A549 (cell line): ENCODE data around the gene B3GALT2. TPM values are rescaled to one million over a fixed set of nuclear protein-coding genes. Genes with fewer than 3 reads are reported as not detected.

ENCODE experiments used
- ATAC-seq, 2 experiments: fragments of 200-7000 bp in 1 of 2; fragments of >200 bp in 1 of 2; cut with Nextera tagmentation in 1 of 2; cut with Tn5 transposase in 1 of 2; 3 replicates each; pipeline versions ENCODE4 v1.8.0 to v1.9.1; 2018 to 2020; ENCODE audit warnings: mild to moderate bottlenecking in 1 of 2, moderate library complexity in 1 of 2
- CTCF ChIA-PET: fragments of 300-600 bp; sonication (Branson Sonifier 250); formaldehyde crosslinking; extraction: SDS; loops from one replicate; lab custom pipeline; 2021; ENCODE audit warnings: antibody characterized with exemption, inconsistent platforms; lab: Yijun Ruan, JAX
- POLR2A ChIA-PET: fragments of 350-600 bp; formaldehyde crosslinking; extraction: SDS; loops from one replicate; lab custom pipeline; 2021; ENCODE audit warnings: antibody characterized with exemption, inconsistent platforms; lab: Yijun Ruan, JAX
- DNase-seq, 2 experiments: peaks; one replicate each; pipeline versions ENCODE4 v3.0.0 to v3.0.0-alpha.2; 2011 to 2016; ENCODE audit warnings: low read depth in 1 of 2, low spot score in 1 of 2
- FAIRE-seq: peaks from 2 replicates; lab custom pipeline; 2011; peaks lifted over from hg19 to GRCh38; lab: Jason Lieb, UNC
- H3K27ac ChIP-seq, 2 experiments: fragments of >200 bp; sonication (Bioruptor Twin); formaldehyde crosslinking; 3 replicates each; pipeline ENCODE4 v1.5.1; 2016 to 2017
- H3K4me1 ChIP-seq: fragments of >200 bp; sonication (Bioruptor Twin); formaldehyde crosslinking; 3 replicates; pipeline ENCODE4 v1.6.1; 2016
- H3K4me2 ChIP-seq: fragments of >200 bp; sonication (Bioruptor Twin); formaldehyde crosslinking; 3 replicates; pipeline ENCODE4 v1.6.1; 2016
- H3K4me3 ChIP-seq: fragments of >200 bp; sonication (Bioruptor Twin); formaldehyde crosslinking; 3 replicates; pipeline ENCODE4 v1.5.1; 2016
- H3K9me3 ChIP-seq: fragments of >200 bp; sonication (Bioruptor Twin); formaldehyde crosslinking; 3 replicates; pipeline ENCODE4 v1.6.1; 2016
- BHLHE40 ChIP-seq: IDR thresholded peaks from 2 replicates; pipeline ENCODE4 v1.6.1; 2012; ENCODE audit warnings: low read depth, low read length, inconsistent platforms
- CEBPB ChIP-seq, 2 experiments: fragments of >200 bp in 1 of 2; sonication (Bioruptor Twin) in 1 of 2; formaldehyde crosslinking in 1 of 2; IDR thresholded peaks; 2 replicates each; pipeline ENCODE4 v1.6.1; 2012 to 2016
- FOSL2 ChIP-seq, 2 experiments: fragments of 450-650 bp in 1 of 2; fragments of >200 bp in 1 of 2; sonication (Bioruptor Twin) in 1 of 2; formaldehyde crosslinking; IDR thresholded peaks; 2 replicates each; pipeline versions ENCODE4 v1.5.0 to v1.6.1; 2016 to 2020; ENCODE audit warnings: mild to moderate bottlenecking in 1 of 2, moderate library complexity in 1 of 2
- HDAC2 ChIP-seq: fragments of 200-600 bp; sonication (generic); IDR thresholded peaks from 2 replicates; pipeline ENCODE4 v1.6.1; 2016
- HEYL ChIP-seq: fragments of 250-450 bp; sonication (Bioruptor Pico); IDR thresholded peaks from 2 replicates; pipeline ENCODE4 v1.8.0; 2021; ENCODE audit warnings: mild to moderate bottlenecking, moderate library complexity
- HOXB5 ChIP-seq: fragments of 250-450 bp; sonication (Bioruptor Pico); IDR thresholded peaks from 2 replicates; pipeline ENCODE4 v1.5.0; 2020; ENCODE audit warnings: mild to moderate bottlenecking, moderate library complexity
- JUN ChIP-seq, 2 experiments: fragments of >200 bp; sonication (Bioruptor Twin); formaldehyde crosslinking; IDR thresholded peaks; 2 replicates in 1 of 2; 3 replicates in 1 of 2; pipeline ENCODE4 v1.6.1; 2016 to 2017
- JUNB ChIP-seq: fragments of >200 bp; sonication (Bioruptor Twin); formaldehyde crosslinking; IDR thresholded peaks from 2 replicates; pipeline ENCODE4 v1.6.1; 2016
- KDM1A ChIP-seq: fragments of 200-600 bp; sonication (generic); IDR thresholded peaks from 2 replicates; pipeline ENCODE4 v1.6.1; 2016; ENCODE audit warnings: low read depth, mild to moderate bottlenecking
- MAZ ChIP-seq: fragments of 150-350 bp; IDR thresholded peaks from 2 replicates; pipeline ENCODE4 v1.6.1; 2014; ENCODE audit warnings: antibody characterized with exemption, low read depth, low read length, borderline replicate concordance
- NPAS2 ChIP-seq: fragments of 250-450 bp; sonication (Bioruptor Pico); IDR thresholded peaks from 2 replicates; pipeline ENCODE4 v1.8.0; 2022; ENCODE audit warnings: mild to moderate bottlenecking, moderate library complexity, borderline replicate concordance
- NR3C1 ChIP-seq: fragments of >200 bp; sonication (Bioruptor Twin); formaldehyde crosslinking; IDR thresholded peaks from 3 replicates; pipeline ENCODE4 v1.6.1; 2017
- TFCP2L1 ChIP-seq: fragments of 250-450 bp; sonication (Bioruptor Pico); IDR thresholded peaks from 2 replicates; pipeline ENCODE4 v1.5.0; 2021; ENCODE audit warnings: mild to moderate bottlenecking
- ZFP36 ChIP-seq: fragments of 450-650 bp; IDR thresholded peaks from 2 replicates; pipeline ENCODE4 v1.6.1; 2014; ENCODE audit warnings: borderline replicate concordance; ENCODE audit not compliant: partially characterized antibody
- WGBS: methylation state at CpG from one replicate; pipeline ENCODE4 v1.1.6; 2017; ENCODE audit errors: missing lambda C conversion rate; 5-methylcytosine and 5-hydroxymethylcytosine counted together
- polyA plus RNA-seq, 4 experiments: library from polyadenylated mRNA; depleted of rRNA in 3 of 4; stranded (reverse); fragments of >200 nt; fragmentation: RNase III in 1 of 4; extraction: RNeasy Plus Mini Kit Qiagen cat#74134 plus additional on column Dnase treatment in 1 of 4; gene quantifications; 2 replicates in 3 of 4; 3 replicates in 1 of 4; pipeline ENCODE4 v1.2.3, GENCODE V29; 2011 to 2017
- TF ChIP-seq, protein P1 (sequence below): fragments of 250-450 bp; sonication (Bioruptor Pico); IDR thresholded peaks from 2 replicates; pipeline ENCODE4 v1.5.0; 2021; ENCODE audit warnings: mild to moderate bottlenecking, moderate library complexity, borderline replicate concordance
- TF ChIP-seq, protein P2 (sequence below): fragments of 450-650 bp; IDR thresholded peaks from 2 replicates; pipeline ENCODE4 v1.6.1; 2014; ENCODE audit warnings: antibody characterized with exemption
- TF ChIP-seq, protein P3 (sequence below): fragments of 150-350 bp; IDR thresholded peaks from 2 replicates; pipeline ENCODE4 v1.6.1; 2014; ENCODE audit warnings: low read depth, mild to moderate bottlenecking, low read length
- TF ChIP-seq, protein P4 (sequence below): fragments of 200-600 bp; sonication (generic); IDR thresholded peaks from 2 replicates; pipeline ENCODE4 v1.6.1; 2016; ENCODE audit warnings: antibody characterized with exemption, mild to moderate bottlenecking, moderate library complexity
- TF ChIP-seq, protein P5 (sequence below): fragments of >200 bp; sonication (Bioruptor Twin); formaldehyde crosslinking; IDR thresholded peaks from 2 replicates; pipeline ENCODE4 v1.6.1; 2016
- TF ChIP-seq, protein P6 (sequence below): IDR thresholded peaks from 2 replicates; pipeline ENCODE4 v1.6.1; 2012; ENCODE audit warnings: low read depth, borderline replicate concordance

The B3GALT2 gene
- polyA plus RNA-seq, 2 of the 4 experiments (the other 2 are of a cell fraction), result not detected

DNA sequence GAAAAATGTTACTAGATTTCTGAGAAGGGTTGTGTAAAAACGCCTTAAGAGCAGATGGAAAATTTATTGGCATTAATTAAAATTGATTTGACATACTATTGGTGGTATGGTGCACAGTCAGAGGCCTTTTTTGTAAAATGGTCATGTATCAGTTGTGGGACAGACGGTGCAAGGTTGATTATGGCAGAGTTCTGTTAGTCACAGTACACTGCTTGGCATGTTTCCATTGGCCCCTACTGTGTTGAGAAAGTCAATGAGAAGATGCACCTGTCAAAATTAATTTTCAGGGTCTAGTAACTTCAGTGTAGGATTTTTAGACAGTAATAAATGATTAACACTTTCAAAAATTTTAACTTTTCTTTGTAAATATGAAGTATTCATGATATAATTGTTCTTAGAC, 4.4 kb downstream of the B3GALT2 start:
- H3K9me3 ChIP-seq, result no peaks in the 10 kb centered on the region
- WGBS, result 62% methylated on average over 2 of the region's 2 CpGs
- H3K4me1 ChIP-seq, result peaks cover 25% of the 10 kb centered on the region; the same call in 2 of the 3 replicates
- FAIRE-seq (no peak), DNase-seq (no peak), ATAC-seq (no peak)
- CTCF ChIA-PET, result interaction anchor here (1.3 kb wide), 1 partner anchor 166 kb away, joined by 3 read pairs; no protein-coding TSS in a partner anchor
- no peak overlapping the region for H3K4me2 ChIP-seq
- POLR2A ChIA-PET, result no interaction called here
- H3K27ac ChIP-seq, result no peak overlapping the region
- no peak overlapping the region for H3K4me3 ChIP-seq
- TF ChIP-seq JUNB, result no peak
- TF ChIP-seq TFCP2L1 (CRISPR knock-in tag), result no peak
- no peak for TF ChIP-seq HDAC2
- TF ChIP-seq JUN (IDR thresholded peaks at IDR 0.05), result no peak
- no peak for TF ChIP-seq ZFP36
- no peak for TF ChIP-seq NPAS2
- no peak for TF ChIP-seq HOXB5 (CRISPR knock-in tag)
- TF ChIP-seq BHLHE40, result no peak
- TF ChIP-seq, protein P1, sequence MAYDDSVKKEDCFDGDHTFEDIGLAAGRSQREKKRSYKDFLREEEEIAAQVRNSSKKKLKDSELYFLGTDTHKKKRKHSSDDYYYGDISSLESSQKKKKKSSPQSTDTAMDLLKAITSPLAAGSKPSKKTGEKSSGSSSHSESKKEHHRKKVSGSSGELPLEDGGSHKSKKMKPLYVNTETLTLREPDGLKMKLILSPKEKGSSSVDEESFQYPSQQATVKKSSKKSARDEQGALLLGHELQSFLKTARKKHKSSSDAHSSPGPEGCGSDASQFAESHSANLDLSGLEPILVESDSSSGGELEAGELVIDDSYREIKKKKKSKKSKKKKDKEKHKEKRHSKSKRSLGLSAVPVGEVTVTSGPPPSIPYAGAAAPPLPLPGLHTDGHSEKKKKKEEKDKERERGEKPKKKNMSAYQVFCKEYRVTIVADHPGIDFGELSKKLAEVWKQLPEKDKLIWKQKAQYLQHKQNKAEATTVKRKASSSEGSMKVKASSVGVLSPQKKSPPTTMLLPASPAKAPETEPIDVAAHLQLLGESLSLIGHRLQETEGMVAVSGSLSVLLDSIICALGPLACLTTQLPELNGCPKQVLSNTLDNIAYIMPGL, result no peak
- TF ChIP-seq, protein P2, sequence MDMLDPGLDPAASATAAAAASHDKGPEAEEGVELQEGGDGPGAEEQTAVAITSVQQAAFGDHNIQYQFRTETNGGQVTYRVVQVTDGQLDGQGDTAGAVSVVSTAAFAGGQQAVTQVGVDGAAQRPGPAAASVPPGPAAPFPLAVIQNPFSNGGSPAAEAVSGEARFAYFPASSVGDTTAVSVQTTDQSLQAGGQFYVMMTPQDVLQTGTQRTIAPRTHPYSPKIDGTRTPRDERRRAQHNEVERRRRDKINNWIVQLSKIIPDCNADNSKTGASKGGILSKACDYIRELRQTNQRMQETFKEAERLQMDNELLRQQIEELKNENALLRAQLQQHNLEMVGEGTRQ, result no peak
- TF ChIP-seq CEBPB (IDR thresholded peaks at IDR 0.05), result no peak
- TF ChIP-seq, protein P3, sequence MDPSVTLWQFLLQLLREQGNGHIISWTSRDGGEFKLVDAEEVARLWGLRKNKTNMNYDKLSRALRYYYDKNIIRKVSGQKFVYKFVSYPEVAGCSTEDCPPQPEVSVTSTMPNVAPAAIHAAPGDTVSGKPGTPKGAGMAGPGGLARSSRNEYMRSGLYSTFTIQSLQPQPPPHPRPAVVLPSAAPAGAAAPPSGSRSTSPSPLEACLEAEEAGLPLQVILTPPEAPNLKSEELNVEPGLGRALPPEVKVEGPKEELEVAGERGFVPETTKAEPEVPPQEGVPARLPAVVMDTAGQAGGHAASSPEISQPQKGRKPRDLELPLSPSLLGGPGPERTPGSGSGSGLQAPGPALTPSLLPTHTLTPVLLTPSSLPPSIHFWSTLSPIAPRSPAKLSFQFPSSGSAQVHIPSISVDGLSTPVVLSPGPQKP, result no peak
- no peak for TF ChIP-seq FOSL2 (IDR thresholded peaks at IDR 0.05)
- no peak for TF ChIP-seq FOSL2 (CRISPR knock-in tag; IDR thresholded peaks at IDR 0.05)
- TF ChIP-seq NR3C1, result no peak
- TF ChIP-seq, protein P4, sequence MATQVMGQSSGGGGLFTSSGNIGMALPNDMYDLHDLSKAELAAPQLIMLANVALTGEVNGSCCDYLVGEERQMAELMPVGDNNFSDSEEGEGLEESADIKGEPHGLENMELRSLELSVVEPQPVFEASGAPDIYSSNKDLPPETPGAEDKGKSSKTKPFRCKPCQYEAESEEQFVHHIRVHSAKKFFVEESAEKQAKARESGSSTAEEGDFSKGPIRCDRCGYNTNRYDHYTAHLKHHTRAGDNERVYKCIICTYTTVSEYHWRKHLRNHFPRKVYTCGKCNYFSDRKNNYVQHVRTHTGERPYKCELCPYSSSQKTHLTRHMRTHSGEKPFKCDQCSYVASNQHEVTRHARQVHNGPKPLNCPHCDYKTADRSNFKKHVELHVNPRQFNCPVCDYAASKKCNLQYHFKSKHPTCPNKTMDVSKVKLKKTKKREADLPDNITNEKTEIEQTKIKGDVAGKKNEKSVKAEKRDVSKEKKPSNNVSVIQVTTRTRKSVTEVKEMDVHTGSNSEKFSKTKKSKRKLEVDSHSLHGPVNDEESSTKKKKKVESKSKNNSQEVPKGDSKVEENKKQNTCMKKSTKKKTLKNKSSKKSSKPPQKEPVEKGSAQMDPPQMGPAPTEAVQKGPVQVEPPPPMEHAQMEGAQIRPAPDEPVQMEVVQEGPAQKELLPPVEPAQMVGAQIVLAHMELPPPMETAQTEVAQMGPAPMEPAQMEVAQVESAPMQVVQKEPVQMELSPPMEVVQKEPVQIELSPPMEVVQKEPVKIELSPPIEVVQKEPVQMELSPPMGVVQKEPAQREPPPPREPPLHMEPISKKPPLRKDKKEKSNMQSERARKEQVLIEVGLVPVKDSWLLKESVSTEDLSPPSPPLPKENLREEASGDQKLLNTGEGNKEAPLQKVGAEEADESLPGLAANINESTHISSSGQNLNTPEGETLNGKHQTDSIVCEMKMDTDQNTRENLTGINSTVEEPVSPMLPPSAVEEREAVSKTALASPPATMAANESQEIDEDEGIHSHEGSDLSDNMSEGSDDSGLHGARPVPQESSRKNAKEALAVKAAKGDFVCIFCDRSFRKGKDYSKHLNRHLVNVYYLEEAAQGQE, result no peak
- TF ChIP-seq, protein P5, sequence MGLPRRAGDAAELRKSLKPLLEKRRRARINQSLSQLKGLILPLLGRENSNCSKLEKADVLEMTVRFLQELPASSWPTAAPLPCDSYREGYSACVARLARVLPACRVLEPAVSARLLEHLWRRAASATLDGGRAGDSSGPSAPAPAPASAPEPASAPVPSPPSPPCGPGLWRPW, result no peak
- no peak for TF ChIP-seq MAZ
- TF ChIP-seq, protein P6, sequence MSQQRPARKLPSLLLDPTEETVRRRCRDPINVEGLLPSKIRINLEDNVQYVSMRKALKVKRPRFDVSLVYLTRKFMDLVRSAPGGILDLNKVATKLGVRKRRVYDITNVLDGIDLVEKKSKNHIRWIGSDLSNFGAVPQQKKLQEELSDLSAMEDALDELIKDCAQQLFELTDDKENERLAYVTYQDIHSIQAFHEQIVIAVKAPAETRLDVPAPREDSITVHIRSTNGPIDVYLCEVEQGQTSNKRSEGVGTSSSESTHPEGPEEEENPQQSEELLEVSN, result no peak
- no peak for TF ChIP-seq HEYL
- TF ChIP-seq KDM1A, result no peak
